ENCODE results near the gene TINAGL1. TPM values are rescaled to one million over a fixed set of nuclear protein-coding genes. Genes with fewer than 3 reads are reported as not detected.

Gene TINAGL1
- total RNA-seq, 6 donors from 2014 or later: 71.3 to 191 (median 120) TPM

- no peak for ATAC-seq (ENCODE audit: low FRiP score in 2 of 2)
- Histone ChIP-seq H3K4me1 (peaks cover 0 to 2% (median 0%) of the 10 kb centered on the region in 4 donors), H3K27me3 (no peaks in the 10 kb centered on the region), H3K36me3 (no peaks in the 10 kb centered on the region), H3K27ac (peak overlapping the region in 1 of 4 donors; percentile 62), H3K4me3 (no peak overlapping the region), H3K9me3 (no peaks in the 10 kb centered on the region)
- DNase-seq: no peak
- TF ChIP-seq EP300 (IDR thresholded peaks at IDR 0.05) (no peak), POLR2A (IDR thresholded peaks at IDR 0.05) (no peak), POLR2AphosphoS5 (IDR thresholded peaks at IDR 0.05) (no peak), CTCF (IDR thresholded peaks at IDR 0.05) (no peak)
- WGBS, 2 donors: 84 to 88% methylated on average over 7 of the region's 7 CpGs
Measured at GRCh38 chr1:31535561-31535960, 40.8 kb upstream of the TINAGL1 start.

GRCh38 chr1:31539329-31539728 lies 37.0 kb upstream of the TINAGL1 start:
- no peak for ATAC-seq (ENCODE audit: low FRiP score in 2 of 2)
- H3K4me3 ChIP-seq: no peak overlapping the region
- TF ChIP-seq CTCF (IDR thresholded peaks at IDR 0.05): no peak
- TF ChIP-seq POLR2A (IDR thresholded peaks at IDR 0.05): no peak
- TF ChIP-seq EP300 (IDR thresholded peaks at IDR 0.05): no peak
- TF ChIP-seq POLR2AphosphoS5 (IDR thresholded peaks at IDR 0.05): no peak
- no peaks in the 10 kb centered on the region for H3K27me3 ChIP-seq
- WGBS, 2 donors: 66 to 87% methylated on average over 3 of the region's 3 CpGs
- no peak for DNase-seq
- H3K27ac ChIP-seq: no peak overlapping the region
- H3K4me1 ChIP-seq: no peaks in the 10 kb centered on the region
- no peaks in the 10 kb centered on the region for H3K36me3 ChIP-seq
- peaks cover 0 to 4% (median 1%) of the 10 kb centered on the region in 4 donors for H3K9me3 ChIP-seq

- 82 to 89% methylated on average over 4 of the region's 4 CpGs for WGBS, 2 donors
- Histone ChIP-seq H3K36me3 (no peaks in the 10 kb centered on the region), H3K4me1 (no peaks in the 10 kb centered on the region), H3K27ac (no peak overlapping the region), H3K4me3 (no peak overlapping the region), H3K9me3 (peaks cover 0 to 4% (median 1%) of the 10 kb centered on the region in 4 donors), H3K27me3 (no peaks in the 10 kb centered on the region)
- ATAC-seq (ENCODE audit: low FRiP score in 2 of 2) (no peak), DNase-seq (no peak)
- TF ChIP-seq POLR2AphosphoS5 (IDR thresholded peaks at IDR 0.05) (no peak), EP300 (IDR thresholded peaks at IDR 0.05) (no peak), POLR2A (IDR thresholded peaks at IDR 0.05) (no peak), CTCF (IDR thresholded peaks at IDR 0.05) (no peak)
Measured at GRCh38 chr1:31541194-31541593, 35.1 kb upstream of the TINAGL1 start.

- no peaks in the 10 kb centered on the region for H3K27me3 ChIP-seq
- H3K9me3 ChIP-seq: peaks cover 0 to 4% (median 1%) of the 10 kb centered on the region in 4 donors
- ATAC-seq (ENCODE audit: low FRiP score in 2 of 2) (no peak), DNase-seq (no peak)
- H3K36me3 ChIP-seq: no peaks in the 10 kb centered on the region
- H3K4me3 ChIP-seq: no peak overlapping the region
- H3K4me1 ChIP-seq: peaks cover 0 to 17% (median 13%) of the 10 kb centered on the region in 4 donors
- H3K27ac ChIP-seq: no peak overlapping the region
- TF ChIP-seq EP300 (IDR thresholded peaks at IDR 0.05) (no peak), CTCF (IDR thresholded peaks at IDR 0.05) (no peak), POLR2A (IDR thresholded peaks at IDR 0.05) (no peak), POLR2AphosphoS5 (IDR thresholded peaks at IDR 0.05) (no peak)
- WGBS, 2 donors: 84 to 93% methylated on average over 4 of the region's 4 CpGs
Measured at GRCh38 chr1:31545927-31546540, 30.3 kb upstream of the TINAGL1 start.

GRCh38 chr1:31548534-31548906 lies 27.8 kb upstream of the TINAGL1 start:
- no peaks in the 10 kb centered on the region for H3K36me3 ChIP-seq
- no peaks in the 10 kb centered on the region for H3K9me3 ChIP-seq
- ATAC-seq (ENCODE audit: low FRiP score in 2 of 2) (peak; percentile 5 to 32), DNase-seq (peak in 1 of 2 donors; percentile 70)
- no peak overlapping the region for H3K4me3 ChIP-seq
- peaks cover 0 to 17% (median 13%) of the 10 kb centered on the region in 4 donors for H3K4me1 ChIP-seq
- no peaks in the 10 kb centered on the region for H3K27me3 ChIP-seq
- 43 to 46% methylated on average over 6 to 9 of the region's 12 CpGs for WGBS, 2 donors
- no peak overlapping the region for H3K27ac ChIP-seq
- TF ChIP-seq EP300 (IDR thresholded peaks at IDR 0.05) (no peak), CTCF (IDR thresholded peaks at IDR 0.05) (no peak), POLR2AphosphoS5 (IDR thresholded peaks at IDR 0.05) (no peak), POLR2A (IDR thresholded peaks at IDR 0.05) (no peak)
